Umbilical cord (tissue), 2 donors: ENCODE results near the gene FIBCD1. TPM values are rescaled to one million over a fixed set of nuclear protein-coding genes. Genes with fewer than 3 reads are reported as not detected.

Experiments used
- DNase-seq: peaks from one replicate; pipeline ENCODE4 v3.0.0-alpha.2; 2015; ENCODE audit warnings: low spot score
- total RNA-seq: library from RNA; depleted of rRNA; stranded (reverse); fragments of >200 nt; gene quantifications from one replicate; pipeline ENCODE4 v1.2.3, GENCODE V29; 2014; ENCODE audit warnings: low replicate concordance; ENCODE audit not compliant: insufficient read depth

The FIBCD1 gene
- total RNA-seq, 1 donor from 2014 or later = 1.9 TPM

- DNase-seq = no peak
Measured at GRCh38 chr9:130896233-130897014, 42.6 kb downstream of the FIBCD1 start, which contains the start of gene QRFP. QRFP (minus strand) TSS chr9:130896812; CDS start chr9:130893838, 2,974 bp downstream.

GRCh38 chr9:130895481-130896232, 43.4 kb downstream of the FIBCD1 start:
- DNase-seq = no peak

DNA sequence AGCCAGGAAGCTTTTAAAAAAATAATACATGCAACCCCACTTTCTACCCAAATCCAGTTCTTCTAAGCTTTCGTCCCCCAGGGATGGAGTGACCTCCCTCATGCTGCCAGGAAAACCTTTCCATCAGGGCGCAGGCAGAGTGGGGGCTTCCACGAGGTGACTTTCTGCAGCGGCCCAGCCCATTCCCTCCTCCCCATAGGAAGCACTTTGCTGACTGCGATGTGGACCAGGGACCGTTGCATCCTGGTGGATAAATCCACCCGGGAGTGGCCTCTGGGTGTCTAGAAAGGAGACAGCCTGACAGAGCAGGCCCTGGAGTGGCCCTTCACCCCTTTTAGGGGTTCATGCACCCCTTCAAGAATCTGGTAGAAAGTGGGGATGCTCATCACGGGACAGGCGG, 44.0 kb downstream of the FIBCD1 start:
- DNase-seq = no peak

DNA sequence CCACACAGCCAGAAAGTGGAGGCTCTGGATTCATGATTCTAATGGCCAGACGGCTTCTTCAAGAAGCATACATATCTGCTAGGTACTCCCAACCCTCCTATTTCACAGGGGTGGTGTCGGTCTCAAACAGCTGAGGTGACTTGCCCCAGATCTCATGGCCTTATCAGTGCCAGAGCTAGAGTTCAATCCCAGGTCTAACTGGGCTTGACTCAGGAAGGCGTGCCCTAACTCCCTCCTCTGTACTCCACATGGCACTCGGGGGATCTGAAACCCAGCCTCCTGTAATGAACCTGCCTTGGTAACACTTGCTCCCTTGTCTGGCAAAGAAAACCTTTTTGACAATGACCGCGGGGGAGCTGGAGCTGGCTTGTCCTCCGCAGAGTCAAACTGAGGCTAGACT, 44.5 kb downstream of the FIBCD1 start:
- DNase-seq = no peak

- peak; percentile 63 for DNase-seq
Measured at GRCh38 chr9:130893341-130894101, 45.5 kb downstream of the FIBCD1 start.

DNA sequence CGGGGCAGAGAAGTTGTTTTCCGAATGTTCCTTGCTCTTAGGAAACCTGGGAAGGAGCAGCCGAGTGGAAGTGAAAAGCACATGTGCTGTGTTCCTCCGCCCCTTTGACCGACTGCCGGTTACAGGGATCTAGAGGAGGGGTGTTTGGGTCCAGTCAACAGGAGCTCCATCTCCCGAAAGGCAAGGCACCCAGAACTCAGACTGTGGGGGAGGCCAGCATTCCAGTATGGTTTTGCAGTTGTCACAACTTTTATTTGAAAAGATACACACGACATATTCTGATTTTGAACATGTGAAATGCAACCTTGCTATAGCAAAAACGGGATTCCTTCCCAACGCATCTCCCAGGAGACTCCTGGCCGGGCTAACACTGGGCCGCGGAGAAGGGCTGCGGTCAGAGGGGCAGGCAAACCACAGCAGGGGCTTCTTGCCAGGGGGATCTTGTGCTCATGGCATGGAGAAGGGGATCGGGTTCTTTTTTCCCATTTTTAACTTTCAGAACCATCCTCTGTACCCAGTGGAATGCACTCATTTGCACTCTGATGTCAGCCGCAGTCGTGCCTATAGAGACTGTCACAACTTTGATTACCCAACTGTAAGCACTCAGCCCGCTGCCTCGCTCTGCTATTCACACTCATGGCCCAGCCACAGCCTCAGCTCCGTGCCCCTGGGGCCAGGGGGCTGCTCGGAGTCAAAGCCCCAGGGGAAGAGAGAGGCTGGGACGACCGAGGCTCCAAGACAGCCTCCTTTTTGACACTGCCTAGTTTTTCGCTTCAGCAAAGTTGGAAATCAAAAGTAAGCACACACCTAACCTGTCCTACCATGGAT, 46.4 kb downstream of the FIBCD1 start:
- DNase-seq = no peak

GRCh38 chr9:130891688-130892476, 47.2 kb downstream of the FIBCD1 start:
- DNase-seq = no peak

GRCh38 chr9:130890870-130891687, 48.0 kb downstream of the FIBCD1 start:
- no peak for DNase-seq

GRCh38 chr9:130890124-130890523, 48.9 kb downstream of the FIBCD1 start:
- no peak for DNase-seq

GRCh38 chr9:130888146-130888885, 50.7 kb downstream of the FIBCD1 start:
- DNase-seq = no peak

DNA sequence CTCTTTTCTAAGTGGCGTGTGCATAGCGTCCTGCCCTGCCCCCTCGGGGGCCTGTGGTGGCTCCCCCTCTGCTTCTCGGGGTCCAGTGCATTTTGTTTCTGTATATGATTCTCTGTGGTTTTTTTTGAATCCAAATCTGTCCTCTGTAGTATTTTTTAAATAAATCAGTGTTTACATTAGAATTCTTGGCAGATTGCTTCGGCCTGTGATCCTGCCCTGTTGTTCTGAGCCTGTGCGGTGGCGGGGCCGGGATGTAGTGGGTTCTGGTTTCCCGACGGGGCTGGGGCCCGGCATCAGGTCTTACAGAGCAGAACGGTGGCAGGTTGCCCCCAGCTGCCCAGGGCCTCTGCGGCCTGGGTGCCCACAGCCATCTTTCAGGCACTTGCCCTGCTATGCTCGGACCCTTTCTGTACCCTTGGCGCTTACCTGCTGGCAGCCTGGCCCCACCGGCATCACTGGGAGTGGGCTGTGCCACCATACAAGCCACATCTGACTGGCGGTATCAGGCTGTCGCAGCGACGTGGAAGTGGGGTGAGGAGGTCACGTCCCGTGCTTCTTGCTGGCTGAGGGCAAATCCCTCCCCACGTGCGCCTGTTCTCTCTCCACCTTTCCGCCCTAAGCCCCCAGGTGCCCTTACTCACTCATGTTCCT, 51.4 kb downstream of the FIBCD1 start:
- no peak for DNase-seq

DNA sequence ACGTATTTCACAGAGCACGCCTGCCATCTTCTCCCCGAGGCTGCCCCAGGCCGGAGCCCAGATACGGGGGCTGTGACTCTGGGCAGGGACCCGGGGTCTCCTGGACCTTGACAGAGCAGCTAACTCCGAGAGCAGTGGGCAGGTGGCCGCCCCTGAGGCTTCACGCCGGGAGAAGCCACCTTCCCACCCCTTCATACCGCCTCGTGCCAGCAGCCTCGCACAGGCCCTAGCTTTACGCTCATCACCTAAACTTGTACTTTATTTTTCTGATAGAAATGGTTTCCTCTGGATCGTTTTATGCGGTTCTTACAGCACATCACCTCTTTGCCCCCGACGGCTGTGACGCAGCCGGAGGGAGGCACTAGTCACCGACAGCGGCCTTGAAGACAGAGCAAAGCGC, 52.1 kb downstream of the FIBCD1 start:
- DNase-seq = no peak

DNA sequence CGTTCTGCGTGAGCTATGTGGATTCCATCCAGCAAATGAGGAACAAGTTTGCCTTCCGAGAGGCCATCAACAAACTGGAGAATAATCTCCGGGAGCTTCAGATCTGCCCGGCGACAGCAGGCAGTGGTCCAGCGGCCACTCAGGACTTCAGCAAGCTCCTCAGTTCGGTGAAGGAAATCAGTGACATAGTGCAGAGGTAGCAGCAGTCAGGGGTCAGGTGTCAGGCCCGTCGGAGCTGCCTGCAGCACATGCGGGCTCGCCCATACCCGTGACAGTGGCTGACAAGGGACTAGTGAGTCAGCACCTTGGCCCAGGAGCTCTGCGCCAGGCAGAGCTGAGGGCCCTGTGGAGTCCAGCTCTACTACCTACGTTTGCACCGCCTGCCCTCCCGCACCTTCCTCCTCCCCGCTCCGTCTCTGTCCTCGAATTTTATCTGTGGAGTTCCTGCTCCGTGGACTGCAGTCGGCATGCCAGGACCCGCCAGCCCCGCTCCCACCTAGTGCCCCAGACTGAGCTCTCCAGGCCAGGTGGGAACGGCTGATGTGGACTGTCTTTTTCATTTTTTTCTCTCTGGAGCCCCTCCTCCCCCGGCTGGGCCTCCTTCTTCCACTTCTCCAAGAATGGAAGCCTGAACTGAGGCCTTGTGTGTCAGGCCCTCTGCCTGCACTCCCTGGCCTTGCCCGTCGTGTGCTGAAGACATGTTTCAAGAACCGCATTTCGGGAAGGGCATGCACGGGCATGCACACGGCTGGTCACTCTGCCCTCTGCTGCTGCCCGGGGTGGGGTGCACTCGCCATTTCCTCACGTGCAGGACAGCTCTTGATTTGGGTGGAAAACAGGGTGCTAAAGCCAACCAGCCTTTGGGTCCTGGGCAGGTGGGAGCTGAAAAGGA, 53.3 kb downstream of the FIBCD1 start:
- no peak for DNase-seq

DNA sequence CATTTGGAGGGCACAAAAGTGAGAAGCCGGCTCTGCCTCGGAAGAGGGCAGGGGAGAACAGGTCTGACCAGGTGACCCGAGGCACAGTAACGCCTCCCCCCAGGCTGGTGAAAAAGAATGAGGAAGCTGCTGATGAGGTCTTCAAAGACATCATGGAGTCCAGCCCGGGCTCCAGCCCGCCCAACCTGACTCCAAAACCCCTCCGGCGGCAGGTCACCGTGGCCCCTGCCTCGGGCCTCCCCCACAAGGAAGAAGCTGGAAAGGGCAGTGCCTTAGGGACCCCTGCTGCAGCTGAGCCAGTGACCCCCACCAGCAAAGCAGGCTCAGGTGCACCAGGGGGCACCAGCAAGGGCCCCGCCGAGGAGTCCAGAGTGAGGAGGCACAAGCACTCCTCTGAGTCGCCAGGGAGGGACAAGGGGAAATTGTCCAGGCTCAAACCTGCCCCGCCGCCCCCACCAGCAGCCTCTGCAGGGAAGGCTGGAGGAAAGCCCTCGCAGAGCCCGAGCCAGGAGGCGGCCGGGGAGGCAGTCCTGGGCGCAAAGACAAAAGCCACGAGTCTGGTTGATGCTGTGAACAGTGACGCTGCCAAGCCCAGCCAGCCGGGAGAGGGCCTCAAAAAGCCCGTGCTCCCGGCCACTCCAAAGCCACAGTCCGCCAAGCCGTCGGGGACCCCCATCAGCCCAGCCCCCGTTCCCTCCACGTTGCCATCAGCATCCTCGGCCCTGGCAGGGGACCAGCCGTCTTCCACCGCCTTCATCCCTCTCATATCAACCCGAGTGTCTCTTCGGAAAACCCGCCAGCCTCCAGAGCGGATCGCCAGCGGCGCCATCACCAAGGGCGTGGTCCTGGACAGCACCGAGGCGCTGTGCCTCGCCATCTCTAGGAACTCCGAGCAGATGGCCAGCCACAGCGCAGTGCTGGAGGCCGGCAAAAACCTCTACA, 54.2 kb downstream of the FIBCD1 start:
- no peak for DNase-seq

DNA sequence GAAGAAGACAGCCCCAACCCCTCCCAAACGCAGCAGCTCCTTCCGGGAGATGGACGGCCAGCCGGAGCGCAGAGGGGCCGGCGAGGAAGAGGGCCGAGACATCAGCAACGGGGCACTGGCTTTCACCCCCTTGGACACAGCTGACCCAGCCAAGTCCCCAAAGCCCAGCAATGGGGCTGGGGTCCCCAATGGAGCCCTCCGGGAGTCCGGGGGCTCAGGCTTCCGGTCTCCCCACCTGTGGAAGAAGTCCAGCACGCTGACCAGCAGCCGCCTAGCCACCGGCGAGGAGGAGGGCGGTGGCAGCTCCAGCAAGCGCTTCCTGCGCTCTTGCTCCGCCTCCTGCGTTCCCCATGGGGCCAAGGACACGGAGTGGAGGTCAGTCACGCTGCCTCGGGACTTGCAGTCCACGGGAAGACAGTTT, 54.9 kb downstream of the FIBCD1 start:
- no peak for DNase-seq

- DNase-seq = no peak
Measured at GRCh38 chr9:130883479-130883878, 55.6 kb downstream of the FIBCD1 start.
